ENCODE measurements around the gene SCGB3A2. TPM values are rescaled to one million over a fixed set of nuclear protein-coding genes. Genes with fewer than 3 reads are reported as not detected.

The SCGB3A2 gene
- total and polyA plus RNA-seq, 2 experiments from 2014 or later = 33.6 to 70.6 TPM

- Histone ChIP-seq H4K20me1 (ENCODE audit: insufficient read depth, poor library complexity, severe bottlenecking) (no peaks in the 10 kb centered on the region), H3K27me3 (no peaks in the 10 kb centered on the region), H3K4me2 (no peak overlapping the region), H3K9me3 (ENCODE audit: low read depth) (no peaks in the 10 kb centered on the region), H3K27ac (no peak overlapping the region), H3K4me3 (no peak overlapping the region), H3K4me1 (ENCODE audit: insufficient read depth) (no peaks in the 10 kb centered on the region), H3K36me3 (replicated peaks; ENCODE audit: insufficient read depth, low read depth) (no peaks in the 10 kb centered on the region), H3K9me2 (replicated peaks; ENCODE audit: insufficient read depth) (no peaks in the 10 kb centered on the region), H2AFZ (no peak overlapping the region), H3K79me2 (no peaks in the 10 kb centered on the region)
- 93% methylated on average over 6 of the region's 6 CpGs for WGBS (ENCODE audit: low lambda C conversion rate, missing lambda C conversion rate)
- TF ChIP-seq CTCF (IDR thresholded peaks at IDR 0.05; ENCODE audit: poor library complexity) (no peak), EZH2phosphoT487 (IDR thresholded peaks at IDR 0.05; ENCODE audit: low read depth, severe bottlenecking, unreplicated experiment) (no peak), EZH2 (IDR thresholded peaks at IDR 0.05; ENCODE audit: borderline replicate concordance) (no peak)
- DNase-seq (ENCODE audit: low spot score) = no peak
These were observed 32.9 kb downstream of the SCGB3A2 start for GRCh38 chr5:147911427-147911826.

GRCh38 chr5:147912011-147912410 is 33.5 kb downstream of the SCGB3A2 start:
- no peaks in the 10 kb centered on the region for H3K4me1 ChIP-seq (ENCODE audit: insufficient read depth)
- H3K9me3 ChIP-seq (ENCODE audit: low read depth) = no peaks in the 10 kb centered on the region
- H2AFZ ChIP-seq = no peak overlapping the region
- H3K27ac ChIP-seq = no peak overlapping the region
- H3K4me3 ChIP-seq = no peak overlapping the region
- no peaks in the 10 kb centered on the region for H3K36me3 ChIP-seq (replicated peaks; ENCODE audit: insufficient read depth, low read depth)
- TF ChIP-seq EZH2 (IDR thresholded peaks at IDR 0.05; ENCODE audit: borderline replicate concordance) (no peak), CTCF (IDR thresholded peaks at IDR 0.05; ENCODE audit: poor library complexity) (no peak), EZH2phosphoT487 (IDR thresholded peaks at IDR 0.05; ENCODE audit: low read depth, severe bottlenecking, unreplicated experiment) (no peak)
- DNase-seq (ENCODE audit: low spot score) = no peak
- H3K9me2 ChIP-seq (replicated peaks; ENCODE audit: insufficient read depth) = no peaks in the 10 kb centered on the region
- 62% methylated on average over 1 of the region's 1 CpG for WGBS (ENCODE audit: low lambda C conversion rate, missing lambda C conversion rate)
- H3K4me2 ChIP-seq = no peak overlapping the region
- H4K20me1 ChIP-seq (ENCODE audit: insufficient read depth, poor library complexity, severe bottlenecking) = no peaks in the 10 kb centered on the region
- H3K79me2 ChIP-seq = no peaks in the 10 kb centered on the region
- no peaks in the 10 kb centered on the region for H3K27me3 ChIP-seq

DNA sequence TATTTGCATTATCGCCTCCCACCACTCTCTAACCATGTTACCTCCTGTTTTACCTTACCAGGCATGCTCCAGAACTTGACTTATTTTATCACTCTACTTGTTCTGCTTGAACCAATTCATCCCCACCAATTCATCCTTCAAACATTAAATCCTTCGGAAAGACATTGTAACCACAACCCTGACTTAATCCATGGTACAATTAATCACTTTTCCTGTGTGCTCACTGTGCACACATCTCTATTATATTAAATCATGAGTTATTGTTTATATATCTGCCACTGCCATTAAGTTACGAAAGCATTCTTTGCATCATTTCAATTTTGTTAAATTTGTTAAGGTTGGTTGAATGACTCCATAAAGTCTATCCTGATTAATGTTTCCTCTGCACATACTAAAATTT is 35.3 kb downstream of the SCGB3A2 start:
- Histone ChIP-seq H2AFZ (no peak overlapping the region), H3K9me3 (ENCODE audit: low read depth) (no peaks in the 10 kb centered on the region), H3K4me1 (ENCODE audit: insufficient read depth) (no peaks in the 10 kb centered on the region), H3K4me2 (no peak overlapping the region), H3K27ac (no peak overlapping the region), H3K4me3 (no peak overlapping the region), H4K20me1 (ENCODE audit: insufficient read depth, poor library complexity, severe bottlenecking) (no peaks in the 10 kb centered on the region), H3K27me3 (no peaks in the 10 kb centered on the region), H3K36me3 (replicated peaks; ENCODE audit: insufficient read depth, low read depth) (no peaks in the 10 kb centered on the region), H3K79me2 (no peaks in the 10 kb centered on the region), H3K9me2 (replicated peaks; ENCODE audit: insufficient read depth) (no peaks in the 10 kb centered on the region)
- no peak for DNase-seq (ENCODE audit: low spot score)
- no peak for TF ChIP-seq EZH2phosphoT487 (IDR thresholded peaks at IDR 0.05; ENCODE audit: low read depth, severe bottlenecking, unreplicated experiment)
- TF ChIP-seq EZH2 (IDR thresholded peaks at IDR 0.05; ENCODE audit: borderline replicate concordance) = no peak
- TF ChIP-seq CTCF (IDR thresholded peaks at IDR 0.05; ENCODE audit: poor library complexity) = no peak
- 96% methylated on average over 3 of the region's 3 CpGs for WGBS (ENCODE audit: low lambda C conversion rate, missing lambda C conversion rate)

Data from hepatocyte (in vitro differentiated cells).